HCT116 (cell line): ENCODE results near the gene HINT2. TPM values are rescaled to one million over a fixed set of nuclear protein-coding genes. Genes with fewer than 3 reads are reported as not detected.

Experiments
- ATAC-seq: fragments of 200-7000 bp; cut with Tn5 transposase; 2 replicates; pipeline ENCODE4 v1.9.1; 2020; ENCODE audit warnings: mild to moderate bottlenecking, moderate library complexity
- BruUV-seq: library from RNA; stranded (reverse); fragments of 400-500 nt; replicated peaks from 2 replicates; lab custom pipeline; 2021; lab: Mats Ljungman, UMichigan
- CTCF ChIA-PET: fragments of 300-600 bp; sonication (Branson Sonifier 250); formaldehyde crosslinking; loops from one replicate; lab custom pipeline; 2021; ENCODE audit warnings: antibody characterized with exemption; lab: Charles Lee
- POLR2A ChIA-PET: fragments of 300-600, 350-600 bp; sonication (Branson Sonifier 250); formaldehyde crosslinking; loops from one replicate; lab custom pipeline; 2021; ENCODE audit warnings: antibody characterized with exemption; lab: Charles Lee
- RAD21 ChIA-PET, 2 experiments: fragments of 300-600 bp; sonication (Branson Sonifier 250); formaldehyde crosslinking; loops; one replicate each; lab custom pipeline; 2023; ENCODE audit warnings: low total read pairs in 2 of 2; ENCODE audit not compliant: uncharacterized antibody in 2 of 2, unreplicated experiment in 2 of 2, low non-redundant PET in 1 of 2; lab: Charles Lee
- DNase-seq: peaks from one replicate; pipeline ENCODE4 v3.0.0-alpha.2; 2010; ENCODE audit warnings: low read depth, low spot score
- H2AFZ ChIP-seq: fragments of 200-600 bp; shearing (Covaris generic), sonication (generic); 2 replicates; pipeline ENCODE4 v1.6.1; 2017; ENCODE audit warnings: low read depth, mixed run types, mixed read lengths, antibody characterized with exemption, low read length; ENCODE audit not compliant: poor library complexity, severe bottlenecking
- H3K27ac ChIP-seq: 2 replicates; pipeline ENCODE4 v1.5.1; 2012; ENCODE audit warnings: low read depth, low read length
- H3K27me3 ChIP-seq: fragments of 200-600 bp; sonication (generic); 2 replicates; pipeline ENCODE4 v1.6.1; 2016; ENCODE audit warnings: mixed run types, low read length, mixed read lengths; ENCODE audit not compliant: insufficient read depth
- H3K36me3 ChIP-seq, 2 experiments: fragments of 200-500 bp in 1 of 2; fragments of 200-600 bp in 1 of 2; sonication (Bioruptor generic) in 1 of 2; sonication (generic) in 1 of 2; 2 replicates each; pipeline versions ENCODE4 v1.5.1 to v1.6.1; 2014 to 2016; ENCODE audit warnings: low read length in 2 of 2, inconsistent platforms in 1 of 2, mixed read lengths in 1 of 2, mixed run types in 1 of 2; ENCODE audit not compliant: insufficient read depth in 2 of 2, control insufficient read depth in 1 of 2
- H3K4me1 ChIP-seq, 2 experiments: fragments of 200-600 bp in 1 of 2; sonication (generic) in 1 of 2; 2 replicates each; pipeline versions ENCODE4 v1.5.1 to v1.6.1; 2012 to 2017; ENCODE audit warnings: low read length in 2 of 2, inconsistent platforms in 1 of 2, mild to moderate bottlenecking in 1 of 2, mixed read lengths in 1 of 2, mixed run types in 1 of 2, moderate library complexity in 1 of 2; ENCODE audit not compliant: insufficient read depth in 2 of 2, control insufficient read depth in 1 of 2
- H3K4me2 ChIP-seq: fragments of 200-600 bp; sonication (generic); 2 replicates; pipeline ENCODE4 v1.6.1; 2017; ENCODE audit warnings: mixed run types, low read length, mixed read lengths
- H3K4me3 ChIP-seq, 2 experiments: fragments of 200-600 bp in 1 of 2; sonication (generic) in 1 of 2; replicated peaks in 1 of 2; 2 replicates each; pipeline ENCODE4 v1.5.1; 2011 to 2016; ENCODE audit warnings: low read length in 2 of 2, control low read depth in 1 of 2, low read depth in 1 of 2, mild to moderate bottlenecking in 1 of 2, mixed read lengths in 1 of 2, mixed run types in 1 of 2
- H3K79me2 ChIP-seq: fragments of 200-600 bp; sonication (generic); 2 replicates; pipeline ENCODE4 v1.6.1; 2017; ENCODE audit warnings: mild to moderate bottlenecking, mixed run types, low read length, moderate library complexity, mixed read lengths; ENCODE audit not compliant: insufficient read depth
- H3K9ac ChIP-seq: fragments of 200-600 bp; sonication (generic); 2 replicates; pipeline ENCODE4 v1.6.1; 2016; ENCODE audit warnings: low read length, mixed read lengths
- H3K9me2 ChIP-seq: fragments of 200-600 bp; sonication (generic), shearing (Covaris generic); 2 replicates; pipeline ENCODE4 v1.6.1; 2017; ENCODE audit warnings: mixed run types, mild to moderate bottlenecking, moderate library complexity; ENCODE audit not compliant: insufficient read depth
- H3K9me3 ChIP-seq, 2 experiments: fragments of 200-500 bp in 1 of 2; fragments of 200-600 bp in 1 of 2; sonication (Bioruptor generic) in 1 of 2; sonication (generic) in 1 of 2; 2 replicates each; pipeline ENCODE4 v1.6.1; 2014 to 2017; ENCODE audit warnings: low read length in 2 of 2, mixed read lengths in 2 of 2, inconsistent platforms in 1 of 2, low read depth in 1 of 2, mild to moderate bottlenecking in 1 of 2, mixed run types in 1 of 2, moderate library complexity in 1 of 2; ENCODE audit not compliant: control insufficient read depth in 1 of 2, insufficient read depth in 1 of 2
- H4K20me1 ChIP-seq: fragments of 200-600 bp; sonication (generic), shearing (Covaris generic); 2 replicates; pipeline ENCODE4 v1.6.1; 2017; ENCODE audit warnings: mixed run types, mild to moderate bottlenecking, moderate library complexity; ENCODE audit not compliant: insufficient read depth
- CBX3 ChIP-seq: IDR thresholded peaks from 2 replicates; pipeline ENCODE4 v1.6.1; 2012; ENCODE audit warnings: low read depth
- EGR1 ChIP-seq: IDR thresholded peaks from 2 replicates; pipeline ENCODE4 v1.6.1; 2012; ENCODE audit warnings: low read depth
- EZH2 ChIP-seq: fragments of 200-600 bp; sonication (generic); IDR thresholded peaks from 2 replicates; pipeline ENCODE4 v1.6.1; 2017; ENCODE audit warnings: antibody characterized with exemption, mixed run types
- EZH2phosphoT487 ChIP-seq: fragments of 200-600 bp; IDR thresholded peaks from 2 replicates; pipeline ENCODE4 v1.6.1; 2018; ENCODE audit warnings: antibody characterized with exemption, borderline replicate concordance
- FOSL1 ChIP-seq: IDR thresholded peaks from 2 replicates; pipeline ENCODE4 v1.6.1; 2012; ENCODE audit warnings: low read depth
- JUND ChIP-seq: IDR thresholded peaks from 2 replicates; pipeline ENCODE4 v1.6.1; 2012
- POLR2AphosphoS5 ChIP-seq: IDR thresholded peaks from 2 replicates; pipeline ENCODE4 v1.6.1; 2011; ENCODE audit warnings: mild to moderate bottlenecking, low read depth, low read length, moderate library complexity
- RAD21 ChIP-seq: IDR thresholded peaks from 2 replicates; pipeline ENCODE4 v1.6.1; 2012; ENCODE audit warnings: low read depth, mild to moderate bottlenecking
- SIN3A ChIP-seq: IDR thresholded peaks from 2 replicates; pipeline ENCODE4 v1.6.1; 2012; ENCODE audit warnings: low read depth
- YY1 ChIP-seq: IDR thresholded peaks from 2 replicates; pipeline ENCODE4 v1.6.1; 2011; ENCODE audit warnings: low read length, low read depth, moderate library complexity, mild to moderate bottlenecking; ENCODE audit not compliant: insufficient replicate concordance; ENCODE audit errors: extremely low read depth
- ZFX ChIP-seq: fragments of 450-650 bp; IDR thresholded peaks from 2 replicates; pipeline ENCODE4 v1.6.1; 2017
- intact Hi-C: fragments of 100-400 bp; cut with micrococcal nuclease; formaldehyde crosslinking; loops from 2 replicates; pipeline ENCODE4 v1.10.0; 2022
- total RNA-seq: library from RNA; stranded (reverse); gene quantifications from one replicate; pipeline ENCODE4 v1.2.1, GENCODE V29; 2021; ENCODE audit not compliant: unreplicated experiment
- TF ChIP-seq, protein P1 (sequence below): IDR thresholded peaks from 2 replicates; pipeline ENCODE4 v1.6.1; 2012
- TF ChIP-seq, protein P2 (sequence below), 3 experiments: fragments of 200-600 bp in 1 of 3; sonication (generic) in 1 of 3; IDR thresholded peaks in 2 of 3; conservative IDR thresholded peaks in 1 of 3; 2 replicates each; pipeline ENCODE4 v1.5.1; 2012 to 2017; ENCODE audit warnings: low read depth in 2 of 3, low read length in 2 of 3, antibody characterized with exemption in 1 of 3, borderline replicate concordance in 1 of 3, control low read depth in 1 of 3, mild to moderate bottlenecking in 1 of 3, mixed read lengths in 1 of 3, mixed run types in 1 of 3, moderate library complexity in 1 of 3; ENCODE audit not compliant: insufficient read depth in 1 of 3

Gene HINT2
- total RNA-seq, 1 experiment from 2014 or later = 49.0 TPM

DNA sequence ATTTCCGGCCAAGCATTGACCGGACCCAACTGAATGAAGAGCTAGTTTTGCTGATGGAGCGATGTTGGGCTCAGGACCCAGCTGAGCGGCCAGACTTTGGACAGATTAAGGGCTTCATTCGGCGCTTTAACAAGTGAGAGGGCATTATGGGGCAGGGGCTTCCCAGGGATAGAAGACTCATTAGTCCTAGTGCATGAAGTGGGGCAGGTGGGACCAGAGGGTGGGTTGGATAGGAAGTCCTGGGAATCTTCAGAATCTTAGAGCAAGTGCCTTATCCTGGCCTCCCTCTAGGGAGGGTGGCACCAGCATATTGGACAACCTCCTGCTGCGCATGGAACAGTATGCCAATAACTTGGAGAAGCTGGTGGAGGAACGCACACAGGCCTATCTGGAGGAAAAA is 8.7 kb downstream of the HINT2 start:
- Histone ChIP-seq H3K9me3 (no peaks in the 10 kb centered on the region), H3K27me3 (no peaks in the 10 kb centered on the region), H3K4me3 (no peak overlapping the region)

More for the DNA sequence above, 8.7 kb downstream of the HINT2 start:
- no peak overlapping the region for H3K9ac ChIP-seq
- H3K4me2 ChIP-seq = no peak overlapping the region
- no peak overlapping the region for H3K27ac ChIP-seq
- POLR2A ChIA-PET = no interaction called here
- no peak for ATAC-seq
- BruUV-seq = no TSS peak
- H3K9me2 ChIP-seq = no peaks in the 10 kb centered on the region
- H2AFZ ChIP-seq = no peak overlapping the region
- intact Hi-C loops = no loop called here
- RAD21 ChIA-PET = no interaction called here
- DNase-seq = no peak
- no peaks in the 10 kb centered on the region for H3K79me2 ChIP-seq
- peaks cover 3 to 7% of the 10 kb centered on the region in 2 experiments; a peak in 2 of 4 replicates for H3K36me3 ChIP-seq
- H4K20me1 ChIP-seq = no peaks in the 10 kb centered on the region
- CTCF ChIA-PET = no interaction called here
- H3K4me1 ChIP-seq = no peaks in the 10 kb centered on the region
- TF ChIP-seq, protein P1, sequence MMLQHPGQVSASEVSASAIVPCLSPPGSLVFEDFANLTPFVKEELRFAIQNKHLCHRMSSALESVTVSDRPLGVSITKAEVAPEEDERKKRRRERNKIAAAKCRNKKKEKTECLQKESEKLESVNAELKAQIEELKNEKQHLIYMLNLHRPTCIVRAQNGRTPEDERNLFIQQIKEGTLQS = no peak
- TF ChIP-seq EZH2 (no peak), SIN3A (no peak), YY1 (no peak), ZFX (no peak), CBX3 (no peak), RAD21 (no peak), EGR1 (no peak), JUND (no peak), EZH2phosphoT487 (no peak), POLR2AphosphoS5 (no peak), FOSL1 (no peak)
- TF ChIP-seq, protein P2, sequence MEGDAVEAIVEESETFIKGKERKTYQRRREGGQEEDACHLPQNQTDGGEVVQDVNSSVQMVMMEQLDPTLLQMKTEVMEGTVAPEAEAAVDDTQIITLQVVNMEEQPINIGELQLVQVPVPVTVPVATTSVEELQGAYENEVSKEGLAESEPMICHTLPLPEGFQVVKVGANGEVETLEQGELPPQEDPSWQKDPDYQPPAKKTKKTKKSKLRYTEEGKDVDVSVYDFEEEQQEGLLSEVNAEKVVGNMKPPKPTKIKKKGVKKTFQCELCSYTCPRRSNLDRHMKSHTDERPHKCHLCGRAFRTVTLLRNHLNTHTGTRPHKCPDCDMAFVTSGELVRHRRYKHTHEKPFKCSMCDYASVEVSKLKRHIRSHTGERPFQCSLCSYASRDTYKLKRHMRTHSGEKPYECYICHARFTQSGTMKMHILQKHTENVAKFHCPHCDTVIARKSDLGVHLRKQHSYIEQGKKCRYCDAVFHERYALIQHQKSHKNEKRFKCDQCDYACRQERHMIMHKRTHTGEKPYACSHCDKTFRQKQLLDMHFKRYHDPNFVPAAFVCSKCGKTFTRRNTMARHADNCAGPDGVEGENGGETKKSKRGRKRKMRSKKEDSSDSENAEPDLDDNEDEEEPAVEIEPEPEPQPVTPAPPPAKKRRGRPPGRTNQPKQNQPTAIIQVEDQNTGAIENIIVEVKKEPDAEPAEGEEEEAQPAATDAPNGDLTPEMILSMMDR (IDR thresholded peaks at IDR 0.05 in 2 of 3, conservative IDR thresholded peaks at IDR 0.05 in 1 of 3; ENCODE audit: borderline replicate concordance in 1 of 3, insufficient read depth in 1 of 3, low read depth in 2 of 3, low read length in 2 of 3) = no peak
